GM19023 (cell line): Measurements from ENCODE around the gene P2RY4.
"Not testable (repeated sequence)": the region's sequence is repeated elsewhere in the genome, so short reads cannot be mapped to it uniquely, and the experiment has no call there.

Source experiments
- ATAC-seq: cut with Tn5 transposase; IDR thresholded peaks from one replicate; pipeline ENCODE4 v1.9.1; 2021; ENCODE audit warnings: mild to moderate bottlenecking, moderate library complexity; ENCODE audit not compliant: unreplicated experiment

Gene P2RY4

GRCh38 chrX:70260104-70260503 lies at the start of gene P2RY4:
TSS of gene P2RY4 (minus strand) at chrX:70260204. CDS start at chrX:70259624, 580 bp downstream.
- ATAC-seq, result no peak

GRCh38 chrX:70301716-70302115 lies 41.7 kb upstream of the P2RY4 start:
- ATAC-seq, result no peak

GRCh38 chrX:70293621-70294020 lies 33.6 kb upstream of the P2RY4 start:
- no peak for ATAC-seq

GRCh38 chrX:70292788-70293187 lies 32.8 kb upstream of the P2RY4 start:
- no peak for ATAC-seq

- peak; percentile 97 for ATAC-seq
These were observed 30.1 kb upstream of the P2RY4 start, which contains the start of the genes KIF4A and PDZD11 for GRCh38 chrX:70289793-70290770. TSS of gene KIF4A (plus strand) at chrX:70290104. CDS start at chrX:70290459, 355 bp downstream. TSS of gene PDZD11 (minus strand) at chrX:70289927. CDS start at chrX:70289341, 586 bp downstream.

- peak; percentile 27 for ATAC-seq
These were observed 29.3 kb upstream of the P2RY4 start for GRCh38 chrX:70289168-70289792.

GRCh38 chrX:70281951-70282350 lies 21.9 kb upstream of the P2RY4 start, which contains the start of gene RAB41:
TSS of gene RAB41 (plus strand) at chrX:70282172. CDS start at chrX:70282218, 46 bp downstream.
- no peak for ATAC-seq

GRCh38 chrX:70280573-70280972 lies 20.6 kb upstream of the P2RY4 start:
- no peak for ATAC-seq

- ATAC-seq, result no peak
These were observed 19.1 kb upstream of the P2RY4 start for GRCh38 chrX:70279081-70279480.

GRCh38 chrX:70274029-70274428 lies 14.0 kb upstream of the P2RY4 start:
- ATAC-seq, result not testable (repeated sequence)

- no peak for ATAC-seq
These were observed 8.0 kb upstream of the P2RY4 start, which contains the start of gene ARR3 for GRCh38 chrX:70268034-70268433. TSS of gene ARR3 (plus strand) at chrX:70268334. CDS start at chrX:70269386, 1,052 bp downstream.

GRCh38 chrX:70264784-70265183 lies 4.8 kb upstream of the P2RY4 start:
- ATAC-seq, result no peak

- ATAC-seq, result no peak
These were observed 3.1 kb upstream of the P2RY4 start for GRCh38 chrX:70262952-70263567.

GRCh38 chrX:70257423-70258288 lies 2.3 kb downstream of the P2RY4 start:
- ATAC-seq, result no peak

GRCh38 chrX:70255452-70255851 lies 4.6 kb downstream of the P2RY4 start:
- ATAC-seq, result no peak

- ATAC-seq, result no peak
These were observed 5.1 kb downstream of the P2RY4 start for GRCh38 chrX:70254909-70255308.

GRCh38 chrX:70254063-70254400 lies 6.0 kb downstream of the P2RY4 start:
- ATAC-seq, result no peak

GRCh38 chrX:70253377-70254062 lies 6.5 kb downstream of the P2RY4 start:
- no peak for ATAC-seq

- no peak for ATAC-seq
These were observed 7.5 kb downstream of the P2RY4 start for GRCh38 chrX:70252491-70252890.

GRCh38 chrX:70247252-70247651 lies 12.8 kb downstream of the P2RY4 start:
- no peak for ATAC-seq
